SK-N-SH (cell line): ENCODE data around the gene UBASH3B. TPM values are rescaled to one million over a fixed set of nuclear protein-coding genes. Genes with fewer than 3 reads are reported as not detected.

ENCODE experiments used
- CTCF ChIA-PET: fragments of 300-600, 350-600 bp; formaldehyde crosslinking; extraction: SDS; loops from one replicate; lab custom pipeline; 2021; lab: Yijun Ruan, JAX
- POLR2A ChIA-PET: fragments of 350-600 bp; sonication (Branson Sonifier 250); formaldehyde crosslinking; extraction: SDS; loops from one replicate; lab custom pipeline; 2020; ENCODE audit warnings: antibody characterized with exemption, inconsistent platforms; lab: Yijun Ruan, JAX
- DNase-seq: peaks from one replicate; pipeline ENCODE4 v3.0.0; 2012
- H2AFZ ChIP-seq: fragments of 200-600 bp; sonication (generic); 2 replicates; pipeline ENCODE4 v1.8.1; 2016; ENCODE audit warnings: antibody characterized with exemption, mild to moderate bottlenecking, low read depth
- H3F3A ChIP-seq: fragments of 200-600 bp; sonication (generic); replicated peaks from 2 replicates; pipeline ENCODE3; 2016; ENCODE audit warnings: antibody characterized with exemption, mild to moderate bottlenecking; ENCODE audit not compliant: insufficient read depth
- H3K27ac ChIP-seq, 2 experiments: fragments of 200-500 bp in 1 of 2; fragments of 200-600 bp in 1 of 2; sonication (Bioruptor generic) in 1 of 2; sonication (generic), shearing (Covaris generic) in 1 of 2; 2 replicates each; pipeline versions ENCODE4 v1.5.1 to v1.6.1; 2014 to 2016; ENCODE audit warnings: low read depth in 2 of 2, inconsistent platforms in 1 of 2, low read length in 1 of 2, mild to moderate bottlenecking in 1 of 2, mixed read lengths in 1 of 2
- H3K27me3 ChIP-seq: fragments of 200-600 bp; sonication (generic), shearing (Covaris generic); 2 replicates; pipeline ENCODE4 v1.6.1; 2016; ENCODE audit warnings: mixed run types; ENCODE audit not compliant: insufficient read depth
- H3K36me3 ChIP-seq, 2 experiments: fragments of 200-500 bp in 1 of 2; fragments of 200-600 bp in 1 of 2; sonication (Bioruptor generic) in 1 of 2; sonication (generic) in 1 of 2; replicated peaks in 1 of 2; 2 replicates each; pipeline versions ENCODE3 to v1.5.1; 2014 to 2016; ENCODE audit warnings: low read length in 1 of 2, mild to moderate bottlenecking in 1 of 2; ENCODE audit not compliant: insufficient read depth in 2 of 2, control insufficient read depth in 1 of 2
- H3K4me1 ChIP-seq, 2 experiments: fragments of 200-500 bp in 1 of 2; fragments of 200-600 bp in 1 of 2; sonication (Bioruptor generic) in 1 of 2; sonication (generic), shearing (Covaris generic) in 1 of 2; 2 replicates each; pipeline versions ENCODE4 v1.5.1 to v1.6.1; 2014 to 2016; ENCODE audit warnings: low read depth in 1 of 2, low read length in 1 of 2, mixed run types in 1 of 2; ENCODE audit not compliant: insufficient read depth in 2 of 2, control insufficient read depth in 1 of 2
- H3K4me2 ChIP-seq: fragments of 200-600 bp; sonication (generic), shearing (Covaris generic); 2 replicates; pipeline ENCODE4 v1.6.1; 2017; ENCODE audit warnings: mixed run types
- H3K4me3 ChIP-seq, 2 experiments: fragments of 200-500 bp in 1 of 2; fragments of 200-600 bp in 1 of 2; sonication (Bioruptor generic) in 1 of 2; sonication (generic), shearing (Covaris generic) in 1 of 2; 2 replicates each; pipeline versions ENCODE4 v1.5.1 to v1.8.1; 2014 to 2016; ENCODE audit warnings: low read depth in 2 of 2, inconsistent platforms in 1 of 2, low read length in 1 of 2, mild to moderate bottlenecking in 1 of 2, mixed read lengths in 1 of 2, moderate library complexity in 1 of 2
- H3K79me2 ChIP-seq: fragments of 200-600 bp; sonication (generic); 2 replicates; pipeline ENCODE4 v1.8.1; 2017; ENCODE audit warnings: mild to moderate bottlenecking; ENCODE audit not compliant: insufficient read depth
- H3K9ac ChIP-seq: fragments of 200-600 bp; sonication (generic); 2 replicates; pipeline ENCODE4 v1.6.1; 2017; ENCODE audit warnings: mixed run types
- H3K9me2 ChIP-seq: fragments of 200-600 bp; sonication (generic); 2 replicates; pipeline ENCODE4 v1.6.1; 2017; ENCODE audit warnings: mixed run types
- H3K9me3 ChIP-seq: fragments of 200-600 bp; sonication (generic); 2 replicates; pipeline ENCODE4 v1.6.1; 2017; ENCODE audit warnings: mixed run types, mild to moderate bottlenecking, moderate library complexity
- H4K20me1 ChIP-seq: fragments of 200-600 bp; sonication (generic); 2 replicates; pipeline ENCODE4 v1.6.1; 2017; ENCODE audit warnings: mild to moderate bottlenecking, mixed run types; ENCODE audit not compliant: insufficient read depth
- CHD2 ChIP-seq: fragments of 150-350 bp; IDR thresholded peaks from 2 replicates; pipeline ENCODE4 v1.6.1; 2018; ENCODE audit warnings: low read length; ENCODE audit not compliant: partially characterized antibody
- GABPA ChIP-seq: IDR thresholded peaks from 2 replicates; pipeline ENCODE4 v1.4.0; 2012; ENCODE audit warnings: low read depth, mild to moderate bottlenecking
- IRF3 ChIP-seq: fragments of 150-350 bp; IDR thresholded peaks from 2 replicates; pipeline ENCODE4 v1.6.1; 2016; ENCODE audit warnings: mild to moderate bottlenecking, low read depth, low read length
- JUND ChIP-seq: IDR thresholded peaks from 2 replicates; pipeline ENCODE4 v1.4.0; 2012
- NFIC ChIP-seq: IDR thresholded peaks from 2 replicates; pipeline ENCODE4 v1.4.0; 2012; ENCODE audit warnings: borderline replicate concordance
- NRF1 ChIP-seq: IDR thresholded peaks from 2 replicates; pipeline ENCODE4 v1.6.1; 2012; ENCODE audit warnings: low read depth, mild to moderate bottlenecking, low read length
- PBX3 ChIP-seq: IDR thresholded peaks from 2 replicates; pipeline ENCODE4; 2012
- POLR2AphosphoS5 ChIP-seq: IDR thresholded peaks from 2 replicates; pipeline ENCODE4 v1.6.1; 2012; ENCODE audit warnings: low read depth, low read length
- RAD21 ChIP-seq: IDR thresholded peaks from 2 replicates; pipeline ENCODE4 v1.6.1; 2012; ENCODE audit warnings: mild to moderate bottlenecking, low read length
- RFX5 ChIP-seq: IDR thresholded peaks from 2 replicates; pipeline ENCODE4 v1.6.1; 2012; ENCODE audit warnings: mild to moderate bottlenecking, improper control_type of control experiment, low read length
- TAF1 ChIP-seq: IDR thresholded peaks from 2 replicates; pipeline ENCODE4 v1.6.1; 2012; ENCODE audit warnings: low read depth, mild to moderate bottlenecking, low read length, moderate library complexity, borderline replicate concordance
- TCF12 ChIP-seq: IDR thresholded peaks from 2 replicates; pipeline ENCODE4 v1.4.0; 2012
- TEAD4 ChIP-seq: IDR thresholded peaks from 2 replicates; pipeline ENCODE4 v1.4.0; 2012; ENCODE audit warnings: mild to moderate bottlenecking, borderline replicate concordance; ENCODE audit not compliant: insufficient read depth
- USF2 ChIP-seq: fragments of 150-350 bp; IDR thresholded peaks from 2 replicates; pipeline ENCODE4 v1.6.1; 2017; ENCODE audit warnings: antibody characterized with exemption, low read length, low read depth, borderline replicate concordance
- ZBTB33 ChIP-seq: IDR thresholded peaks from 2 replicates; pipeline ENCODE4 v1.4.0; 2012; ENCODE audit warnings: low read depth, borderline replicate concordance
- WGBS: methylation state at CpG from one replicate; pipeline ENCODE4 v1.1.6; 2017; ENCODE audit warnings: low lambda C conversion rate; 5-methylcytosine and 5-hydroxymethylcytosine counted together
- polyA plus RNA-seq, 3 experiments: library from polyadenylated mRNA; depleted of rRNA; stranded (reverse); fragments of >200 nt; gene quantifications; 2 replicates each; pipeline ENCODE4 v1.2.3, GENCODE V29; 2012

Gene UBASH3B
- polyA plus RNA-seq, 1 of the 3 experiments (the other 2 are of a cell fraction): 10.4 TPM

- Histone ChIP-seq H3K27ac (no peak overlapping the region), H3K4me3 (no peak overlapping the region), H3K36me3 (peaks cover 0 to 3% of the 10 kb centered on the region in 2 experiments), H3K79me2 (peaks cover 36% of the 10 kb centered on the region; the same call in 1 of the 2 replicates), H3K4me2 (no peak overlapping the region), H2AFZ (no peak overlapping the region), H3K4me1 (peaks cover 13 to 15% of the 10 kb centered on the region in 2 experiments; a peak in 3 of 4 replicates), H3K9me3 (no peaks in the 10 kb centered on the region), H3K9ac (no peak overlapping the region), H3K9me2 (no peaks in the 10 kb centered on the region), H3F3A (peaks cover 14% of the 10 kb centered on the region), H4K20me1 (no peaks in the 10 kb centered on the region; the same call in 1 of the 2 replicates), H3K27me3 (no peaks in the 10 kb centered on the region)
- ChIA-PET POLR2A (no interaction called here), CTCF (interaction anchor here (0.8 to 1.8 kb wide), 2 partner anchors 34 to 58 kb away, joined by 3 to 7 read pairs; no protein-coding TSS in a partner anchor)
- DNase-seq: no peak
- 69% methylated on average over 5 of the region's 5 CpGs for WGBS
- TF ChIP-seq NRF1: no peak
- no peak for TF ChIP-seq NFIC
- no peak for TF ChIP-seq ZBTB33
- TF ChIP-seq RAD21: no peak
- TF ChIP-seq TCF12: no peak
- TF ChIP-seq USF2: no peak
- TF ChIP-seq CHD2: no peak
- no peak for TF ChIP-seq TEAD4
- TF ChIP-seq IRF3: no peak
- no peak for TF ChIP-seq TAF1
- no peak for TF ChIP-seq POLR2AphosphoS5
- TF ChIP-seq GABPA: no peak
- TF ChIP-seq PBX3: no peak
- TF ChIP-seq RFX5: no peak
- TF ChIP-seq JUND: no peak
Observed at GRCh38 chr11:122747351-122747781, 91.8 kb downstream of the UBASH3B start.
